BE2C (cell line): ENCODE results near the gene ASIC2.
"Not testable (repeated sequence)": the region's sequence is repeated elsewhere in the genome, so short reads cannot be mapped to it uniquely, and the experiment has no call there.

Source experiments
- DNase-seq: peaks from one replicate; pipeline ENCODE4 v3.0.0-alpha.2; 2020
- H3K27me3 ChIP-seq: fragments of 250-450 bp; sonication (Bioruptor Pico); 2 replicates; pipeline ENCODE4 v1.5.1; 2020; ENCODE audit warnings: mild to moderate bottlenecking
- H3K36me3 ChIP-seq: fragments of 250-450 bp; sonication (Bioruptor Pico); 2 replicates; pipeline ENCODE4 v1.5.1; 2020; ENCODE audit warnings: mild to moderate bottlenecking
- H3K4me1 ChIP-seq: fragments of 250-450 bp; sonication (Bioruptor Pico); 2 replicates; pipeline ENCODE4 v1.5.1; 2020
- H3K4me3 ChIP-seq: 2 replicates; pipeline ENCODE4 v1.5.1; 2011; ENCODE audit warnings: low read depth, low read length
- H3K9me3 ChIP-seq: fragments of 250-450 bp; sonication (Bioruptor Pico); 2 replicates; pipeline ENCODE4 v1.5.1; 2020
- CTCF ChIP-seq: IDR thresholded peaks from 2 replicates; pipeline ENCODE4 v1.5.1; 2012; ENCODE audit warnings: mild to moderate bottlenecking, low read depth, low read length

Gene ASIC2

GRCh38 chr17:32985050-32985756, 307.9 kb downstream of the ASIC2 start:
- Histone ChIP-seq H3K9me3 (no peaks in the 10 kb centered on the region), H3K4me1 (no peaks in the 10 kb centered on the region), H3K27me3 (no peaks in the 10 kb centered on the region), H3K36me3 (no peaks in the 10 kb centered on the region), H3K4me3 (no peak overlapping the region)
- no peak for DNase-seq
- TF ChIP-seq CTCF = no peak

GRCh38 chr17:32981611-32982010, 311.5 kb downstream of the ASIC2 start:
- H3K27me3 ChIP-seq, H3K4me3 ChIP-seq, H3K4me1 ChIP-seq, H3K9me3 ChIP-seq, DNase-seq, H3K36me3 ChIP-seq: not testable (repeated sequence)

GRCh38 chr17:32980230-32980629, 312.9 kb downstream of the ASIC2 start:
- no peak for TF ChIP-seq CTCF
- Histone ChIP-seq H3K4me1 (no peaks in the 10 kb centered on the region), H3K36me3 (no peaks in the 10 kb centered on the region), H3K9me3 (no peaks in the 10 kb centered on the region), H3K27me3 (no peaks in the 10 kb centered on the region), H3K4me3 (no peak overlapping the region)
- no peak for DNase-seq

- Histone ChIP-seq H3K27me3 (no peaks in the 10 kb centered on the region), H3K4me1 (no peaks in the 10 kb centered on the region), H3K36me3 (no peaks in the 10 kb centered on the region), H3K9me3 (no peaks in the 10 kb centered on the region), H3K4me3 (no peak overlapping the region)
- no peak for TF ChIP-seq CTCF
- no peak for DNase-seq
These were observed 316.5 kb downstream of the ASIC2 start for GRCh38 chr17:32976605-32977004.

- no peak overlapping the region for H3K4me3 ChIP-seq
- no peak for TF ChIP-seq CTCF
- H3K27me3 ChIP-seq = no peaks in the 10 kb centered on the region
- H3K36me3 ChIP-seq = no peaks in the 10 kb centered on the region
- H3K4me1 ChIP-seq = no peaks in the 10 kb centered on the region
- DNase-seq = no peak
- H3K9me3 ChIP-seq = no peaks in the 10 kb centered on the region
These were observed 317.0 kb downstream of the ASIC2 start for GRCh38 chr17:32976131-32976530.

- Histone ChIP-seq H3K4me1 (no peaks in the 10 kb centered on the region), H3K9me3 (no peaks in the 10 kb centered on the region), H3K4me3 (no peak overlapping the region), H3K36me3 (no peaks in the 10 kb centered on the region), H3K27me3 (no peaks in the 10 kb centered on the region)
- DNase-seq = no peak
- no peak for TF ChIP-seq CTCF
These were observed 321.9 kb downstream of the ASIC2 start for GRCh38 chr17:32971171-32971570.

GRCh38 chr17:32970281-32970680, 322.8 kb downstream of the ASIC2 start:
- no peak for DNase-seq
- Histone ChIP-seq H3K27me3 (no peaks in the 10 kb centered on the region), H3K9me3 (no peaks in the 10 kb centered on the region), H3K36me3 (no peaks in the 10 kb centered on the region), H3K4me3 (no peak overlapping the region), H3K4me1 (no peaks in the 10 kb centered on the region)
- TF ChIP-seq CTCF = no peak

GRCh38 chr17:32969231-32969630, 323.9 kb downstream of the ASIC2 start:
- H3K27me3 ChIP-seq, H3K4me3 ChIP-seq, H3K36me3 ChIP-seq, H3K9me3 ChIP-seq, DNase-seq, H3K4me1 ChIP-seq: not testable (repeated sequence)
